ENCODE measurements around the gene COL1A2. TPM values are rescaled to one million over a fixed set of nuclear protein-coding genes. Genes with fewer than 3 reads are reported as not detected.

The COL1A2 gene
- total RNA-seq (2022) (not detected in 2 replicates), Bru-seq, nascent RNA (not detected), BruChase-seq, experiment 1, labeled RNA remaining after a 6-hour chase (not detected), BruChase-seq, experiment 2, labeled RNA remaining after a 2-hour chase (not detected)
- long read RNA-seq, result 0 reads

DNA sequence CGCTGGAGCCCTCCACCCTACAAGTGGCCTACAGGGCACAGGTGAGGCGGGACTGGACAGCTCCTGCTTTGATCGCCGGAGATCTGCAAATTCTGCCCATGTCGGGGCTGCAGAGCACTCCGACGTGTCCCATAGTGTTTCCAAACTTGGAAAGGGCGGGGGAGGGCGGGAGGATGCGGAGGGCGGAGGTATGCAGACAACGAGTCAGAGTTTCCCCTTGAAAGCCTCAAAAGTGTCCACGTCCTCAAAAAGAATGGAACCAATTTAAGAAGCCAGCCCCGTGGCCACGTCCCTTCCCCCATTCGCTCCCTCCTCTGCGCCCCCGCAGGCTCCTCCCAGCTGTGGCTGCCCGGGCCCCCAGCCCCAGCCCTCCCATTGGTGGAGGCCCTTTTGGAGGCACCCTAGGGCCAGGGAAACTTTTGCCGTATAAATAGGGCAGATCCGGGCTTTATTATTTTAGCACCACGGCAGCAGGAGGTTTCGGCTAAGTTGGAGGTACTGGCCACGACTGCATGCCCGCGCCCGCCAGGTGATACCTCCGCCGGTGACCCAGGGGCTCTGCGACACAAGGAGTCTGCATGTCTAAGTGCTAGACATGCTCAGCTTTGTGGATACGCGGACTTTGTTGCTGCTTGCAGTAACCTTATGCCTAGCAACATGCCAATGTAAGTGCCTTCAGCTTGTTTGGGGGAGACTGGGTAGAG, at the start of gene COL1A2:
TSS of gene COL1A2 (plus strand) at position 459 of the 704 bp plus-strand sequence. CDS start at position 596, 137 bp downstream.
- no peak within 1 kb of the TSS for H3K27ac Mint-ChIP-seq (ENCODE audit: unreplicated experiment)
- H3K4me1 Mint-ChIP-seq (ENCODE audit: low read depth, unreplicated experiment), result no peaks in the 10 kb centered on the region
- intact Hi-C loops (cut with micrococcal nuclease; ENCODE audit: unreplicated experiment), result loop anchor here (1.0 kb wide), 1 partner anchor 105 kb away; no protein-coding TSS in a partner anchor
- CTCF ChIA-PET, result interaction anchor here (0.7 to 1.7 kb wide), 4 partner anchors 94 to 106 kb away, joined by 4 to 31 read pairs (median 6); no protein-coding TSS in a partner anchor
- TF ChIP-seq CTCF (IDR thresholded peaks at IDR 0.05; ENCODE audit: unreplicated experiment), result no peak
- DNase-seq, result no peak
- no peaks in the 10 kb centered on the region for H3K9me3 Mint-ChIP-seq (ENCODE audit: low read depth, unreplicated experiment)
- no TSS peak for BruUV-seq (replicated peaks)
- H3K27me3 Mint-ChIP-seq (ENCODE audit: unreplicated experiment), result no peaks in the 10 kb centered on the region
- no peaks in the 10 kb centered on the region for H3K36me3 Mint-ChIP-seq (ENCODE audit: insufficient read depth, unreplicated experiment)
- H3K4me3 Mint-ChIP-seq (ENCODE audit: low read depth, unreplicated experiment), result no peak within 1 kb of the TSS

- no peak overlapping the region for H3K4me3 Mint-ChIP-seq (ENCODE audit: low read depth, unreplicated experiment)
- no TSS peak for BruUV-seq (replicated peaks)
- H3K27ac Mint-ChIP-seq (ENCODE audit: unreplicated experiment), result no peak overlapping the region
- intact Hi-C loops (cut with micrococcal nuclease; ENCODE audit: unreplicated experiment), result no loop called here
- no peaks in the 10 kb centered on the region for H3K27me3 Mint-ChIP-seq (ENCODE audit: unreplicated experiment)
- no peaks in the 10 kb centered on the region for H3K36me3 Mint-ChIP-seq (ENCODE audit: insufficient read depth, unreplicated experiment)
- no peaks in the 10 kb centered on the region for H3K4me1 Mint-ChIP-seq (ENCODE audit: low read depth, unreplicated experiment)
- no peak for DNase-seq
- H3K9me3 Mint-ChIP-seq (ENCODE audit: low read depth, unreplicated experiment), result no peaks in the 10 kb centered on the region
- no peak for TF ChIP-seq CTCF (IDR thresholded peaks at IDR 0.05; ENCODE audit: unreplicated experiment)
- CTCF ChIA-PET, result no interaction called here
Observed at GRCh38 chr7:94345907-94346306, 48.8 kb upstream of the COL1A2 start.

DNA sequence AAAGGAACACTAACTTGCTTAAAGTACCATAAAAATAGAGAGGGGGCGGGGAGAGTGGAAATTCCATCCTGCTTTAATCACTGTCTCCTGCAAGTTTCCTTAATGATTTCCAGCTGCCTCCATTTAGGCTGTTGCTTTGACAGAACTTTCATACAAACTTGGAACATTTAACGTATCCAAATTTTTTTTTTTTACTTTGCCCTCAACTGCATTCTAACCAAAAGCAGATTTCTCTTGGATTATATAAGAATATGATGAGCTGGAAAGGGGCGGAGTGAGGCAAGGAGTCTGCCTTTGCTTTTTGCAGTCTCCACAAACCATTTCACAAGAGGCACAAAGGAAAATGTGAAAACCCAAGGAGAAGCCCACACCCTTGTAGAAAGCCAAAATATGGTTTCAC, 46.6 kb upstream of the COL1A2 start:
- Mint-ChIP-seq H3K36me3 (ENCODE audit: insufficient read depth, unreplicated experiment) (no peaks in the 10 kb centered on the region), H3K27me3 (ENCODE audit: unreplicated experiment) (no peaks in the 10 kb centered on the region), H3K4me1 (ENCODE audit: low read depth, unreplicated experiment) (no peaks in the 10 kb centered on the region), H3K9me3 (ENCODE audit: low read depth, unreplicated experiment) (no peaks in the 10 kb centered on the region), H3K4me3 (ENCODE audit: low read depth, unreplicated experiment) (no peak overlapping the region), H3K27ac (ENCODE audit: unreplicated experiment) (no peak overlapping the region)
- intact Hi-C loops (cut with micrococcal nuclease; ENCODE audit: unreplicated experiment), result no loop called here
- TF ChIP-seq CTCF (IDR thresholded peaks at IDR 0.05; ENCODE audit: unreplicated experiment), result no peak
- CTCF ChIA-PET, result no interaction called here
- DNase-seq, result no peak
- no TSS peak for BruUV-seq (replicated peaks)

DNA sequence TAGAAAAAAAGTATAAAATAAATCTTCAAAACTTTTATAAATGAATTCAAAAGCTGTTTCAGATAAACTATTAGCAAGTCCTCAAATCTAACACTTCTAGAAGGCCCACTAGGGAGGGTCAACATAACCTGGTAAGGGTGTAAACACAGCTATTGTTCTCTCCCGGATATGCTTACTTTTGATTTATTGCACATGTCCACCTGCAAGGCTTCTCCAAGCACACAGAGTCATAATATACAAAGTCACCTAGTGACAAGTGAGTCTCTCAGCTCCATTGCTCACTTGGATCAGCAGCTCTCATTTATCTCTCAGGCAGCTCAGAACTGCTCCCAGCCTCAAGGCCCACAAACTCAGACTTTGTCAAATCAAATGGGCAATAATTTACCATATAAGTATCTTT, 44.0 kb upstream of the COL1A2 start:
- Mint-ChIP-seq H3K9me3 (ENCODE audit: low read depth, unreplicated experiment) (no peaks in the 10 kb centered on the region), H3K36me3 (ENCODE audit: insufficient read depth, unreplicated experiment) (no peaks in the 10 kb centered on the region), H3K27me3 (ENCODE audit: unreplicated experiment) (no peaks in the 10 kb centered on the region), H3K27ac (ENCODE audit: unreplicated experiment) (no peak overlapping the region), H3K4me1 (ENCODE audit: low read depth, unreplicated experiment) (no peaks in the 10 kb centered on the region), H3K4me3 (ENCODE audit: low read depth, unreplicated experiment) (no peak overlapping the region)
- no peak for DNase-seq
- intact Hi-C loops (cut with micrococcal nuclease; ENCODE audit: unreplicated experiment), result no loop called here
- no TSS peak for BruUV-seq (replicated peaks)
- TF ChIP-seq CTCF (IDR thresholded peaks at IDR 0.05; ENCODE audit: unreplicated experiment), result no peak
- CTCF ChIA-PET, result no interaction called here
